NCI-H1105 (cell line): ENCODE results near the gene SPATA19.

Source experiments
- DNase-seq: peaks from one replicate; lab custom pipeline; 2025; lab: John Stamatoyannopoulos, UW

Gene SPATA19

DNA sequence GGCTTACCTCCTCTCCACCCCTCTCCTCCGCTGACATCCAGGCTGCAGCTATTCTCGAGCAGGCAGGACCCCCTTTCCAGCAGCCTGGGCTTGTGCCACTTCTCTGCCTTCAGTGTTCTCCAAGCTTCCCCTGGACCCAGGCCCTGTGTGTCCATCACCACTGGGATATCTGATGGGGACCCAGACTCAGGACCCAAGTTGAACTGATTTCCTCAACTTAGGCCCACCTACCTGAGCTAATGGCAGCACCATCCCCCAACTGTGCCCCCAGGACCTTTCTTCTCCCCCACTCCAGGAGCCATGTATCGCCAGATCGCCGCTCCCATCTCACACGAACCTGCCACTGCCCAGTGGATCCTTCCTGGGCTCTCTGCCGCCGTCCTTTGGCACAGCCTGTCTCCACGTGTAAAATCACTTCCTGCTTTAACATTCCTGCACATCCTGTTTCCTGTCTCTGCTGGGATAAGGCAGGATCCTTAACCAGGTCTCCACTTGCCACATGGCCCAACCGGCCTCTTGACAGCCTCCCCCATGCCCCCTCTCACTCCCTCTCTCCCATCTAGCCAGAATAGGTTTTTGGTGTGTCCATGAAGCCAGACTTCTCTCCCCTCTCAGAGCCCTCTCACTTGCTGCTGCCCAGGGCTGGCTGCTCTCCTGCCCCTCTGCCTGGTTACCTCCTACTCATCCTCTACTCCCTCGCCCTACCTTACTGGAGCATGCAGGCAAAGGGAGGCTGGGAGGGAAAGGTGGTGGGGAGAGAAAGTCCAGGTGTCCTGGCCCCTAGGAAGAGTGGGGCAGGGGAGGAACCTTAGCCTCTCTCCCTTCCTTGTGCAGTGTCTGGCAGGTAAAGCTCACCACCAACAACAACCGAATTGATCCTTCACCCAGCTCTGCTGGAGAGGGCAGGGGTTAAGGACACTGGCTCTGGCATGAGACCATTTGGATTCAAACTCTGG is 9.4 kb downstream of the SPATA19 start:
- no peak for DNase-seq

GRCh38 chr11:133834682-133835592 is 10.4 kb downstream of the SPATA19 start:
- peak; percentile 66 for DNase-seq

GRCh38 chr11:133833898-133834681 is 11.2 kb downstream of the SPATA19 start:
- DNase-seq: peak; percentile 78

DNA sequence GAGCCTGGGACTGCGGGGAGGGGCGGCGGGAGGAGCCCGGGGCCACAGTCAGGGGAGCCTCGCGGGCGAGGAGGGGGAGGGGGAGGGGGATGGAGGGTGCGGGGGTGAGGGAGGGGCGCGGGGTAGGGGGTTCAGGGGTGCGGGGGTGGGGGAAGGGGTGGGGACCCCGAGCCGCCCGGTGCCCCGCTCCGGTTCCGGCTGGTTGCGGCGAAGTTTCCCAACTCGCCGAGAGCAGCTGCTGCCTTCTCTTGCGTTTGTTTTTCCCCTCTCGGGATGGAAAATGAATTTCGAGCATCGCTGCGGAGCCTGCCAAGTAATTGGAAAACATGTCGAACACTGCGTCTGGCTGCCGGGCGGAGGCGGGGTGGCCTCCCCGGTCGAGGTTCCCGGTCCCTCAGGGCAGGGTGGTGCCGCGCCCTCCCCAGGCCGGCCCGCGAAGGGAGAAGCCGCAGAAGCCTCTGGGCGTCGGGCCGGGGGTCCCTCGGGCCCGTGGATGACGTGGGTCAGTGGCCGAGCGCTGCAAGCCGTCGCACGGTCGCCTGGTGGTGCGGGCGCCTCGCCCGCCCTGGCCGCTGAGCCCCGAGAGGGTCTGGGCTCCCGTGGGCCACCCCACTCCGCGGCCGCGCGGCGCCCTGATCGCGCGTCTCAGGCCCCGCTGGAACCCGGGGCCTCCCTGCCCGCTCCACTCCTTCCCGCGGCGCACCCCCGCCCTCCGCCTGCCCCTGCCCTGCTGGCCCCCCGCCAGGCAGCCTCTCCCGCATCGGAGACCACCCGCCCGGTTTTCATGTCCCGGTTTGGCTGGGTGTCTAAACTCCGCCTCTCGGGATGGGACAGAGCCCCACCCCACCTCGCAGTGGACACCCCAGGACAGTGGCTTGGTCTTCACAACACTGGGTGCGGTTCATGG is 12.1 kb downstream of the SPATA19 start:
- peak; percentile 9 for DNase-seq

GRCh38 chr11:133832096-133832990 is 13.0 kb downstream of the SPATA19 start:
- DNase-seq: no peak

DNA sequence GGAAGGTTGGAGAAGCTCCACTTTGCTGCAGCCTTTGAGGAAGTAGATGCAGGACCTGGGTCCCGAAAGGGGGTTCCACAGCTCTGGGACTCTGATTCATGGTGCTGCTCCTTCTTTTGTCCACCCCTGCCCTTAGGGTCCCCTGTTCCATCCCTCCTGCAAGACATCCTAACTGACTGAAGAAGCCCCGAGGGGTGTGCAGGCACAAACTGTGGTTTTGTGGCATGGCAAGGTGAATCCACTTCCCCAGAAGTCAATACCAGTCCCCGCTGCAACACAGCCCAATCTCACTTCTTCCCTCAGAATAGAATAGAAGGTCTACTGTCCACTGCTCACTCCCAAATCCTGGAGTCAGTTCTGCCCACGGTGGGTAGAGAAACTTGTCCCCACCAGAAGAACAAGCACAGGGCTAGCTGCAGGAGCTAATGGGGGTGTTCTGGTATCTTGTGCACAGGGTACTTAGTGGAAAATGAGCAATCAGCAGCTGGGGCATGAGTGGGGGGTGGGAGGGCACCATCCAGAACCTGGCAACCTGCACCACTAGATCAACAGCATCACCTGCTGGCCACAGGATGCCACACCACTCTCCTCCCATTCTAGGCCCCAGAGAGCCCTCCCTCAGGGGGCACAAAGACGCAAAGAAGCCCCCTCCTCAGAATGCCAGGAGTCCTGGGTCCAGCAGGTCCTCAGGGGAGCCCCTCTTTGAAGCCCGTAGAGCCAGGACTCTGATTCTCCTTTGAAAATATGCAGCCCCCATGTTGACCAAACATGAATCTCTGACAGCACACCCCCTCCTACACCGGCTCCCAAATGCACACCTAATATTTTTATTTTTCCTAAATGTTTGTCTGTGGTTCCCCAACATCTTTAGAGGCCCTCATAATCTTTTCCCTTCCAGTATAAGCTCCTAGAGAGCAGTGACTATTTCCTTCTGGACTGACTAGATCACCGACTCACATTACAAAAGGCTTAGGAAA is 14.1 kb downstream of the SPATA19 start:
- DNase-seq: no peak

DNA sequence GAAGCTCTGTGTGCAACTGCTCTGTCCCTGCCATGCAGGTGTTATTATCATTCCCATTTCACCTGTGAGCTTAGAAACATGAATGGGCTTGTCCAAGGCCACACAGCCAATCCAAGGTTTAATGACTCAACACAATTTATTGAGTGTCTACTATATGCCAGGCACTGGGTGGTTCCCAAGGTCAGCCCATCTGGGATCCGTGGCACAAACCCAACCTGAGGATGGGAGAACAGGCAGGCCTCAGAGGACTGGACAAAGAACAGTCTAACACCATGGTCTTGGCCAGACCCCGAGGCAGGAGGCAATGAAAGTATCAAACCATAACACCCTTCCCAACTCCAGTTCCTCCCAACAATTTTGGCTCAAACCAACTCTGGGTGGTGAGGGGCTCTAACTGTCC is 15.7 kb downstream of the SPATA19 start:
- DNase-seq: no peak

- DNase-seq: no peak
Measured at GRCh38 chr11:133828871-133829270, 16.4 kb downstream of the SPATA19 start.

DNA sequence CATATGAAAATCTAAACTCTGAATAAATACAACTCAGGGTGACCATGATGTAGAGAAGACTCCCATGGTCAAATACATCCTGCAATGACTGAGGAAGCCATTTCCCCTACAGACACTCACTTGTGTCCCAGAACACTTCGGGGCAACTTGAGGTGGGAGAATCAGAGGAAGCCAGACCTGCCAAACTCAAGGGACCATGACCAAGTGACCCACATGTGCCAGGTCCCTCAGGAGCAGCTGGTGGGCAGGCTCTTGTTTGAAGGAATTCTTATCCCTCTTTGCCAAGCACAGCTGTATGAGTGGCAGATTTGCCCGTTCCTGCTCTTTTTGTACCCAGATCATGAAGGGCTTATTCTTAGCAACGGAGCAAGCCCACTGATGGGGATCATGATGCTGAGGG is 17.8 kb downstream of the SPATA19 start:
- DNase-seq: no peak

- no peak for DNase-seq
Measured at GRCh38 chr11:133826866-133827265, 18.4 kb downstream of the SPATA19 start.

DNA sequence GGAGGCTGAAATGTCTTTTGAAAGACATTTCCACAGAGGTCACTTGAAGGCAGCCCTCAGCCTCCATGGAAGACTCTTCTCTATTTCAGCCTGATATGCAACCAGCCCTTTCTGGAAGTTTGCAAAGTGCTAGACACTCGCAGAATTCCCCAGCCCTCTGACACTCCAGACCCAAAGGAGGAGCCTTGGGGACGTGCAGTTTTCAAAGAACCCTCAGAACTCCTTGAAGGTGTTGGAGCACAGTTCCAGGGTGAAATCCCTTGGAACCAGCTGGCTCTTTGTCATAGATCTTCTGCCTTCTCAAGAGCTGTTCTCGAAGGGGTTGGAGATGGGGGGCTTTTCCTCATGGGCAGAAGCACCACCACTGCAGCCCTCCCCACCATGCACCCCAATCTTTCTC is 19.6 kb downstream of the SPATA19 start:
- no peak for DNase-seq

GRCh38 chr11:133825156-133825555 is 20.2 kb downstream of the SPATA19 start:
- no peak for DNase-seq

- DNase-seq: no peak
Measured at GRCh38 chr11:133824593-133824992, 20.7 kb downstream of the SPATA19 start.

- no peak for DNase-seq
Measured at GRCh38 chr11:133823614-133824013, 21.7 kb downstream of the SPATA19 start.

DNA sequence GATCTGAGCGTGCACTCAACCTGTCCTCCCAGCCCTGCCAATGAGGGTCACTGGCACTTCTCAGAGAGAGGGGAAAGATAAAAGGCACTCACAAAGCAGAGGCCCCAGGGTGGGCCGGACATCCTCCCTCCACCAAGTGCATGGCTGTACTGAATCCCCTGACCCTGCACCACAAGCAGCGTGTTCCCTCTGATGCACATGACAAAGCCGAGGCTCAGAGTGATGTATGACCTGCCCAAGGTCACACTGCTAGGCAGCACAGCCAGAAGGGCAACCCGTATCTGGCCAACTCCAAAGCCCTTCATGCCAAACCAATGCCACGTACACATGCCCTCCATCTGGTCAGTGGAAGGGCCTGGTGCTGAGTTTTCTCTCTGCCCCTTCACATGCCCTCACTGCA is 22.1 kb downstream of the SPATA19 start:
- no peak for DNase-seq

GRCh38 chr11:133821776-133822175 is 23.5 kb downstream of the SPATA19 start:
- DNase-seq: peak; percentile 83

DNA sequence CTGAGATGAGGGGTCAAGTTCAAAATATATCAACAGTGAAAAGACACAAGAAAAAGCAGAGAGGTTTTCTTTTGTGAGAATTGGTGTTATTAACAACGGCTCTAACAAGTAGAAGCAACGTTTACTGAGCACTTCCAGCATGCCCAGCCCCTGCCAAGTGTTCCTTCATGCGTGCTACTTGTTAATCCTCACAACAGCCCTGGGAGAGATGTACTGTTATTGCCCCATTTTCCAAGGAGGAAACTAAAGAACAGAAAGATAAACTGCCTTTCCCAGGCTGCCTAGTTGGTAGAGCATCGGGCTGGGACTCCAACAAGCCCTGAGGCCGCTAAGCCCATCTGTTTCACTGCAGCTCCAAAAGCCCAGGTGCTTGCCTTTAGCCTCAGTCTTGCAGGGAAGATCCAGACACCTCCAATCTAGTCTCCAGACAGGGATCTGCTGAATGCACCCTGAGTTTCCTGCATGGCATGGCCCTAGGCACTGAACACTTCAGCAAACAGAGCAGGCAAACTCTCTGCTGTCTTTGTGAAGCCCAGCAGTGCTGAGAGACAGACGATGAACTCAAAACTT is 25.5 kb downstream of the SPATA19 start:
- DNase-seq: no peak

DNA sequence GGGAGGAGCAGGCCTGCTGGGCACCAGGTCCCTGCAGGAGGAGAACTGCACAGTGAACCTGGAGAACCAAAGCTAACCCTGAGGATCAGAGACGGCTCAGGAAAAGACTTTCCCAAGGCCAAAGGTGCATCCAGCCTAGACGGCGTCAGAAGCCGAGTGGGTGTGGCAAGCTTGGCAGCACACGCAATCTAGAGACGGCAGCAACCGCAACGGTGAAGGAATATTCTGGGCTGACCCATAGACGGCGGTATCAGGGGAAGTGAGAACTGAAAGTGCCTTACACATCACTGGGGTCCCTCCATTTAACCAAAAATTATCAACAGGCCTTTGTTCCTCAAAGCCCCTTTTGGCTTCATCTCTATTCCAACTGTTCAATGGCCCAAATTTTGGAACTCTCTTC is 26.2 kb downstream of the SPATA19 start:
- DNase-seq: no peak
